ENCODE data around the gene NTN1. TPM values are rescaled to one million over a fixed set of nuclear protein-coding genes. Genes with fewer than 3 reads are reported as not detected.

Gene NTN1
- total and polyA plus RNA-seq, 2 experiments from 2014 or later: 0.42 to 2.1 TPM

- H3K27ac ChIP-seq: no peak overlapping the region
- DNase-seq (ENCODE audit: low spot score): no peak
- no peak for TF ChIP-seq EZH2phosphoT487 (IDR thresholded peaks at IDR 0.05; ENCODE audit: low read depth, severe bottlenecking, unreplicated experiment)
- no peak for TF ChIP-seq EZH2 (IDR thresholded peaks at IDR 0.05; ENCODE audit: borderline replicate concordance)
- TF ChIP-seq, protein P1, sequence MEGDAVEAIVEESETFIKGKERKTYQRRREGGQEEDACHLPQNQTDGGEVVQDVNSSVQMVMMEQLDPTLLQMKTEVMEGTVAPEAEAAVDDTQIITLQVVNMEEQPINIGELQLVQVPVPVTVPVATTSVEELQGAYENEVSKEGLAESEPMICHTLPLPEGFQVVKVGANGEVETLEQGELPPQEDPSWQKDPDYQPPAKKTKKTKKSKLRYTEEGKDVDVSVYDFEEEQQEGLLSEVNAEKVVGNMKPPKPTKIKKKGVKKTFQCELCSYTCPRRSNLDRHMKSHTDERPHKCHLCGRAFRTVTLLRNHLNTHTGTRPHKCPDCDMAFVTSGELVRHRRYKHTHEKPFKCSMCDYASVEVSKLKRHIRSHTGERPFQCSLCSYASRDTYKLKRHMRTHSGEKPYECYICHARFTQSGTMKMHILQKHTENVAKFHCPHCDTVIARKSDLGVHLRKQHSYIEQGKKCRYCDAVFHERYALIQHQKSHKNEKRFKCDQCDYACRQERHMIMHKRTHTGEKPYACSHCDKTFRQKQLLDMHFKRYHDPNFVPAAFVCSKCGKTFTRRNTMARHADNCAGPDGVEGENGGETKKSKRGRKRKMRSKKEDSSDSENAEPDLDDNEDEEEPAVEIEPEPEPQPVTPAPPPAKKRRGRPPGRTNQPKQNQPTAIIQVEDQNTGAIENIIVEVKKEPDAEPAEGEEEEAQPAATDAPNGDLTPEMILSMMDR (IDR thresholded peaks at IDR 0.05; ENCODE audit: poor library complexity): no peak
Observed at GRCh38 chr17:9175700-9176467, 154.6 kb downstream of the NTN1 start.

DNA sequence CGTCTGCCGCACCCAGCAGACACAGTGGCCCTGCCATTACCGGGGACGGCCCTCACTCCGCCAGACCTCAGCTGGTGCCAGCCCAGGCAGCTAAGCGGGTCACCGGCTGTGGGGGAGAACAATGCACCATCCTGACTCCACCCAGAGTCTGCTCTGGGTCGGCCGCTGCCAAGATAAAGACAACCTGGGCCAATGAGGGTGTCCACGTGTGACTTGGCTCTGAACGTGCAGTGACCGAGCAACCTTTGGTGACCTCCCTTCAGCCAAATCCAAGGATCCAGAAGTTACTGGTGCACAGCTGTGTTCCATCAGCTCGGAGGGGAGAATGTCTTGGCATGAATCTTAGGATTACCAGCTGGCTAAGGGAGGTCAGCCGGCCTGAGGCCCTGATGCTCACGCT is 155.9 kb downstream of the NTN1 start:
- Histone ChIP-seq H3K9me2 (replicated peaks; ENCODE audit: insufficient read depth) (no peaks in the 10 kb centered on the region), H3K27me3 (no peaks in the 10 kb centered on the region), H3K36me3 (replicated peaks; ENCODE audit: insufficient read depth, low read depth) (no peaks in the 10 kb centered on the region), H3K4me3 (no peak overlapping the region), H2AFZ (no peak overlapping the region), H3K79me2 (no peaks in the 10 kb centered on the region), H4K20me1 (ENCODE audit: insufficient read depth, poor library complexity, severe bottlenecking) (no peaks in the 10 kb centered on the region), H3K27ac (no peak overlapping the region), H3K9me3 (ENCODE audit: low read depth) (no peaks in the 10 kb centered on the region), H3K4me2 (no peak overlapping the region), H3K4me1 (ENCODE audit: insufficient read depth) (peaks cover 14% of the 10 kb centered on the region)
- WGBS (ENCODE audit: low lambda C conversion rate, missing lambda C conversion rate): 87% methylated on average over 15 of the region's 15 CpGs
- TF ChIP-seq EZH2 (IDR thresholded peaks at IDR 0.05; ENCODE audit: borderline replicate concordance) (no peak), EZH2phosphoT487 (IDR thresholded peaks at IDR 0.05; ENCODE audit: low read depth, severe bottlenecking, unreplicated experiment) (no peak)
- TF ChIP-seq, protein P1 (IDR thresholded peaks at IDR 0.05; ENCODE audit: poor library complexity): no peak
- DNase-seq (ENCODE audit: low spot score): no peak

More at GRCh38 chr17:9175700-9176467, 154.6 kb downstream of the NTN1 start:
- no peaks in the 10 kb centered on the region for H3K9me2 ChIP-seq (replicated peaks; ENCODE audit: insufficient read depth)
- H2AFZ ChIP-seq: no peak overlapping the region
- 89% methylated on average over 14 of the region's 14 CpGs for WGBS (ENCODE audit: low lambda C conversion rate, missing lambda C conversion rate)
- peaks cover 14% of the 10 kb centered on the region for H3K4me1 ChIP-seq (ENCODE audit: insufficient read depth)
- no peak overlapping the region for H3K4me3 ChIP-seq
- H3K36me3 ChIP-seq (replicated peaks; ENCODE audit: insufficient read depth, low read depth): no peaks in the 10 kb centered on the region
- no peak overlapping the region for H3K4me2 ChIP-seq
- no peaks in the 10 kb centered on the region for H3K9me3 ChIP-seq (ENCODE audit: low read depth)
- no peaks in the 10 kb centered on the region for H3K27me3 ChIP-seq
- H3K79me2 ChIP-seq: no peaks in the 10 kb centered on the region
- no peaks in the 10 kb centered on the region for H4K20me1 ChIP-seq (ENCODE audit: insufficient read depth, poor library complexity, severe bottlenecking)

DNA sequence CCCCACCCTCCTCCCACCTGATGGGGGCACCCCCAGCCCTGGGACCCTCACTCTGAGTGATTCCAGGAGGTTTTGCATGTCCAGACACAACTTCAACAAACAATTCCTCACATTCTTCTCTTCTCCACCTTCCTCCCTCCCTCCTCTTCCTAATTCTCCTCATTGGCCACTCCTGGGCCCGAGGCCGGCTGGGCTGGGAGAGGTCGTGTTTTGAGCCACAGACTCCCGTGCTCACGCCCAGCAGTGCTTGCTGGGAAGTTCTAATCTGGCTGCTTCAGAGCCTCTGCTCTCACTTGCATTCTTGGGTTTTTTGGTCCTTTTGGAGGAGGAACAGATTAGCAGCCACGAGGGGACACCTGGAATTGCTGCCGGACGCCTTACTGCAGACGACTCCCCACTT is 157.0 kb downstream of the NTN1 start:
- no peak overlapping the region for H3K4me2 ChIP-seq
- H3K36me3 ChIP-seq (replicated peaks; ENCODE audit: insufficient read depth, low read depth): no peaks in the 10 kb centered on the region
- DNase-seq (ENCODE audit: low spot score): no peak
- no peak overlapping the region for H3K27ac ChIP-seq
- 61% methylated on average over 9 of the region's 9 CpGs for WGBS (ENCODE audit: low lambda C conversion rate, missing lambda C conversion rate)
- H3K27me3 ChIP-seq: peaks cover under 1% of the 10 kb centered on the region
- H3K4me3 ChIP-seq: no peak overlapping the region
- no peaks in the 10 kb centered on the region for H3K9me3 ChIP-seq (ENCODE audit: low read depth)
- peaks cover 14% of the 10 kb centered on the region for H3K4me1 ChIP-seq (ENCODE audit: insufficient read depth)
- H3K79me2 ChIP-seq: no peaks in the 10 kb centered on the region
- TF ChIP-seq, protein P1 (IDR thresholded peaks at IDR 0.05; ENCODE audit: poor library complexity): no peak
- TF ChIP-seq EZH2phosphoT487 (IDR thresholded peaks at IDR 0.05; ENCODE audit: low read depth, severe bottlenecking, unreplicated experiment) (no peak), EZH2 (IDR thresholded peaks at IDR 0.05; ENCODE audit: borderline replicate concordance) (no peak)
- H4K20me1 ChIP-seq (ENCODE audit: insufficient read depth, poor library complexity, severe bottlenecking): no peaks in the 10 kb centered on the region
- H3K9me2 ChIP-seq (replicated peaks; ENCODE audit: insufficient read depth): no peaks in the 10 kb centered on the region
- H2AFZ ChIP-seq: no peak overlapping the region

Measured in hepatocyte (in vitro differentiated cells).